GM23338 (cell line): ENCODE measurements around the gene CMSS1. TPM values are rescaled to one million over a fixed set of nuclear protein-coding genes. Genes with fewer than 3 reads are reported as not detected.

Experiments used
- ATAC-seq: fragments of 200-7000 bp; cut with Tn5 transposase; 3 replicates; pipeline ENCODE4 v1.9.1; 2020
- DNase-seq: peaks from one replicate; pipeline ENCODE4 v3.0.0-alpha.2; 2015; ENCODE audit warnings: low spot score
- H2AFZ ChIP-seq: fragments of 200-600 bp; sonication (generic); 2 replicates; pipeline ENCODE4 v1.8.0; 2016; ENCODE audit warnings: antibody characterized with exemption, mild to moderate bottlenecking, moderate library complexity
- H3F3A ChIP-seq: fragments of 200-600 bp; sonication (generic); replicated peaks from 2 replicates; pipeline ENCODE4 v1.8.0; 2017; ENCODE audit warnings: antibody characterized with exemption, mixed run types, low read depth
- H3K27ac ChIP-seq: fragments of 200-600 bp; sonication (generic); 2 replicates; pipeline ENCODE4 v1.6.1; 2016; ENCODE audit warnings: low read depth
- H3K27me3 ChIP-seq: fragments of 200-600 bp; sonication (generic); 2 replicates; pipeline ENCODE4 v1.8.0; 2016; ENCODE audit warnings: mild to moderate bottlenecking, mixed run types, moderate library complexity; ENCODE audit not compliant: insufficient read depth
- H3K36me3 ChIP-seq: fragments of 200-600 bp; sonication (generic); 2 replicates; pipeline ENCODE4 v1.8.0; 2016; ENCODE audit warnings: mild to moderate bottlenecking; ENCODE audit not compliant: insufficient read depth
- H3K4me1 ChIP-seq: fragments of 200-600 bp; sonication (generic); 2 replicates; pipeline ENCODE4 v1.8.0; 2016; ENCODE audit warnings: mild to moderate bottlenecking, moderate library complexity; ENCODE audit not compliant: insufficient read depth
- H3K4me2 ChIP-seq: fragments of 200-600 bp; sonication (generic); 2 replicates; pipeline ENCODE4 v1.7.1; 2017; ENCODE audit warnings: mixed run types
- H3K4me3 ChIP-seq: fragments of 200-600 bp; sonication (generic); 2 replicates; pipeline ENCODE4 v1.6.1; 2016; ENCODE audit warnings: mixed run types
- H3K79me2 ChIP-seq: fragments of 200-600 bp; sonication (generic); replicated peaks from 2 replicates; pipeline ENCODE4 v1.8.0; 2017; ENCODE audit warnings: mild to moderate bottlenecking; ENCODE audit not compliant: insufficient read depth
- H3K9me2 ChIP-seq: fragments of 200-600 bp; sonication (generic); 2 replicates; pipeline ENCODE4 v1.8.0; 2017; ENCODE audit not compliant: insufficient read depth
- H4K20me1 ChIP-seq: fragments of 200-600 bp; sonication (generic); replicated peaks from 2 replicates; pipeline ENCODE4 v1.8.0; 2017; ENCODE audit warnings: mild to moderate bottlenecking; ENCODE audit not compliant: insufficient read depth
- H3K27ac Mint-ChIP-seq: 2 replicates; pipeline ENCODE4 v1.8.0; 2020; ENCODE audit warnings: inconsistent platforms, mild to moderate bottlenecking, moderate library complexity, mixed read lengths
- H3K27me3 Mint-ChIP-seq: 3 replicates; pipeline ENCODE4 v1.8.0; 2022; ENCODE audit warnings: low read depth, mild to moderate bottlenecking, moderate library complexity, mixed read lengths, inconsistent platforms; ENCODE audit not compliant: insufficient read depth, poor library complexity
- H3K36me3 Mint-ChIP-seq: 3 replicates; pipeline ENCODE4 v1.8.0; 2021; ENCODE audit warnings: low read depth, mild to moderate bottlenecking, inconsistent platforms, moderate library complexity, mixed read lengths
- H3K4me1 Mint-ChIP-seq: 3 replicates; pipeline ENCODE4 v1.8.0; 2020; ENCODE audit warnings: mild to moderate bottlenecking, inconsistent platforms, mixed read lengths
- H3K4me3 Mint-ChIP-seq: 3 replicates; pipeline ENCODE4 v1.8.0; 2021; ENCODE audit warnings: moderate library complexity, mild to moderate bottlenecking, inconsistent platforms, mixed read lengths
- H3K9me3 Mint-ChIP-seq: 3 replicates; pipeline ENCODE4 v1.8.0; 2020; ENCODE audit warnings: moderate library complexity, mild to moderate bottlenecking, inconsistent platforms, mixed read lengths
- CTCF ChIP-seq, 2 experiments: fragments of 200-600 bp in 1 of 2; sonication (generic) in 1 of 2; conservative IDR thresholded peaks; 2 replicates each; pipeline versions ENCODE4 v1.5.1 to v1.6.1; 2016 to 2017; ENCODE audit warnings: antibody characterized with exemption in 2 of 2, low read depth in 2 of 2, mild to moderate bottlenecking in 2 of 2, moderate library complexity in 1 of 2
- ETS1 ChIP-seq: IDR thresholded peaks from 2 replicates; pipeline ENCODE4 v1.6.1; 2016; ENCODE audit warnings: antibody characterized with exemption
- EZH2phosphoT487 ChIP-seq: fragments of 200-600 bp; sonication (generic); IDR thresholded peaks from one replicate; pipeline ENCODE4 v1.8.1; 2018; ENCODE audit warnings: antibody characterized with exemption; ENCODE audit not compliant: unreplicated experiment
- NANOG ChIP-seq: IDR thresholded peaks from 2 replicates; pipeline ENCODE4 v1.6.1; 2016; ENCODE audit warnings: antibody characterized with exemption, borderline replicate concordance
- POLR2AphosphoS5 ChIP-seq: IDR thresholded peaks from 2 replicates; pipeline ENCODE4 v1.6.1; 2016; ENCODE audit warnings: antibody characterized with exemption, low read depth
- STAT1 ChIP-seq: IDR thresholded peaks from one replicate; pipeline ENCODE4 v1.6.1; 2016; ENCODE audit warnings: antibody characterized with exemption; ENCODE audit not compliant: unreplicated experiment
- ZNF331 ChIP-seq: fragments of 250-450 bp; sonication (Bioruptor Pico); IDR thresholded peaks from 2 replicates; pipeline ENCODE4 v1.5.0; 2020; ENCODE audit warnings: low read depth, mild to moderate bottlenecking, moderate library complexity
- ZNF462 ChIP-seq: fragments of 250-450 bp; sonication (Bioruptor Pico); IDR thresholded peaks from 2 replicates; pipeline ENCODE4 v1.5.0; 2020; ENCODE audit warnings: mild to moderate bottlenecking, moderate library complexity
- polyA plus RNA-seq: library from polyadenylated mRNA; unstranded; fragments of >200 nt; fragmentation: Nextera tagmentation; extraction: Ambion mirVana; gene quantifications from 2 replicates; pipeline ENCODE4 v1.2.1, GENCODE V29; 2016
- total RNA-seq: library from RNA; depleted of rRNA; stranded (reverse); fragments of >200 nt; shearing (Covaris generic); gene quantifications from 2 replicates; pipeline ENCODE4 v1.2.3, GENCODE V29; 2014

Gene CMSS1
- total and polyA plus RNA-seq, 2 experiments from 2014 or later = 39.4 to 187 TPM

- Histone ChIP-seq H3F3A (no peaks in the 10 kb centered on the region), H3K36me3 (no peaks in the 10 kb centered on the region), H3K79me2 (no peaks in the 10 kb centered on the region), H3K9me2 (0 out of 2 replicates have a peak, but pooled peaks cover 2% of the 10 kb centered on the region), H3K27me3 (no peaks in the 10 kb centered on the region), H3K4me2 (no peak overlapping the region), H4K20me1 (no peaks in the 10 kb centered on the region; the same call in 1 of the 2 replicates), H3K4me1 (no peaks in the 10 kb centered on the region), H2AFZ (no peak overlapping the region), H3K4me3 (no peak overlapping the region), H3K27ac (no peak overlapping the region)
- H3K4me3 Mint-ChIP-seq = no peak overlapping the region
- TF ChIP-seq POLR2AphosphoS5 (no peak), ZNF331 (CRISPR knock-in tag) (no peak), ETS1 (no peak), CTCF (conservative IDR thresholded peaks at IDR 0.05; ENCODE audit: low read depth in 2 of 2) (no peak)
- H3K4me1 Mint-ChIP-seq = no peaks in the 10 kb centered on the region
- no peak overlapping the region for H3K27ac Mint-ChIP-seq
- H3K36me3 Mint-ChIP-seq = peaks cover 4% of the 10 kb centered on the region; the same call in 1 of the 3 replicates
- no peaks in the 10 kb centered on the region for H3K27me3 Mint-ChIP-seq
- no peak for DNase-seq
- H3K9me3 Mint-ChIP-seq = no peaks in the 10 kb centered on the region
- ATAC-seq = no peak
Observed at GRCh38 chr3:99974989-99975388, 157.3 kb downstream of the CMSS1 start.

- Histone ChIP-seq H4K20me1 (peaks cover under 1% of the 10 kb centered on the region; the same call in 1 of the 2 replicates), H2AFZ (no peak overlapping the region), H3K9me2 (0 out of 2 replicates have a peak, but pooled peaks cover 2% of the 10 kb centered on the region), H3F3A (no peaks in the 10 kb centered on the region), H3K4me2 (no peak overlapping the region), H3K27ac (no peak overlapping the region), H3K4me1 (no peaks in the 10 kb centered on the region), H3K36me3 (no peaks in the 10 kb centered on the region), H3K79me2 (no peaks in the 10 kb centered on the region), H3K4me3 (no peak overlapping the region), H3K27me3 (no peaks in the 10 kb centered on the region)
- ATAC-seq = no peak
- H3K27me3 Mint-ChIP-seq = no peaks in the 10 kb centered on the region
- no peaks in the 10 kb centered on the region for H3K4me1 Mint-ChIP-seq
- H3K9me3 Mint-ChIP-seq = no peaks in the 10 kb centered on the region
- H3K4me3 Mint-ChIP-seq = no peak overlapping the region
- DNase-seq = no peak
- H3K27ac Mint-ChIP-seq = no peak overlapping the region
- H3K36me3 Mint-ChIP-seq = peaks cover 4% of the 10 kb centered on the region; the same call in 1 of the 3 replicates
- no peak for TF ChIP-seq STAT1
- TF ChIP-seq POLR2AphosphoS5 = no peak
- TF ChIP-seq NANOG = no peak
- TF ChIP-seq EZH2phosphoT487 = no peak
- no peak for TF ChIP-seq ETS1
- TF ChIP-seq CTCF (conservative IDR thresholded peaks at IDR 0.05; ENCODE audit: low read depth in 2 of 2) = no peak
- no peak for TF ChIP-seq ZNF462
Observed at GRCh38 chr3:99976584-99976983, 158.9 kb downstream of the CMSS1 start.
